ENCODE measurements around the gene LDLRAD4.

The LDLRAD4 gene

GRCh38 chr18:13435586-13436333 lies 217.2 kb downstream of the LDLRAD4 start:
- H3K4me3 ChIP-seq (ENCODE audit: low read depth, low read length) = no peak overlapping the region
- TF ChIP-seq CTCF (IDR thresholded peaks at IDR 0.05; ENCODE audit: low read depth, low read length) = no peak

GRCh38 chr18:13436576-13436975 lies 218.0 kb downstream of the LDLRAD4 start:
- no peak overlapping the region for H3K4me3 ChIP-seq (ENCODE audit: low read depth, low read length)
- no peak for TF ChIP-seq CTCF (IDR thresholded peaks at IDR 0.05; ENCODE audit: low read depth, low read length)

GRCh38 chr18:13437034-13437433 lies 218.5 kb downstream of the LDLRAD4 start:
- TF ChIP-seq CTCF (IDR thresholded peaks at IDR 0.05; ENCODE audit: low read depth, low read length) = no peak
- no peak overlapping the region for H3K4me3 ChIP-seq (ENCODE audit: low read depth, low read length)

GRCh38 chr18:13437796-13438506 lies 219.4 kb downstream of the LDLRAD4 start:
- no peak for TF ChIP-seq CTCF (IDR thresholded peaks at IDR 0.05; ENCODE audit: low read depth, low read length)
- H3K4me3 ChIP-seq (ENCODE audit: low read depth, low read length) = no peak overlapping the region

- H3K4me3 ChIP-seq (ENCODE audit: low read depth, low read length) = no peak overlapping the region
- TF ChIP-seq CTCF (IDR thresholded peaks at IDR 0.05; ENCODE audit: low read depth, low read length) = no peak
Observed at GRCh38 chr18:13438507-13439056, 220.0 kb downstream of the LDLRAD4 start.

- H3K4me3 ChIP-seq (ENCODE audit: low read depth, low read length) = no peak overlapping the region
- no peak for TF ChIP-seq CTCF (IDR thresholded peaks at IDR 0.05; ENCODE audit: low read depth, low read length)
Observed at GRCh38 chr18:13439461-13439860, 220.9 kb downstream of the LDLRAD4 start.
